HepG2 (cell line): ENCODE results near the gene RAB24. TPM values are rescaled to one million over a fixed set of nuclear protein-coding genes. Genes with fewer than 3 reads are reported as not detected.

Experiments
- BORCS8-MEF2B ChIP-seq: sonication (generic); formaldehyde crosslinking; IDR thresholded peaks from 2 replicates; pipeline ENCODE4 v1.8.0; 2022; ENCODE audit warnings: mild to moderate bottlenecking, missing genetic modification reagents
- DNMT1 ChIP-seq: sonication (generic); formaldehyde crosslinking; IDR thresholded peaks from 2 replicates; pipeline ENCODE4 v1.5.1; 2020; ENCODE audit warnings: mild to moderate bottlenecking, missing genetic modification reagents
- FOXM1 ChIP-seq: sonication (generic); formaldehyde crosslinking; IDR thresholded peaks from 2 replicates; pipeline ENCODE4 v1.5.0; 2020; ENCODE audit warnings: missing genetic modification reagents
- GATAD1 ChIP-seq: IDR thresholded peaks from 2 replicates; pipeline ENCODE4 v1.6.1; 2016; ENCODE audit warnings: missing genetic modification reagents, missing compliant biosample characterization
- JDP2 ChIP-seq: sonication (generic); formaldehyde crosslinking; IDR thresholded peaks from 2 replicates; pipeline ENCODE4 v1.8.1; 2022; ENCODE audit warnings: missing genetic modification reagents, borderline replicate concordance
- RFX1 ChIP-seq: fragments of 450-650 bp; IDR thresholded peaks from 2 replicates; pipeline ENCODE4 v1.6.1; 2017
- RNF2 ChIP-seq: fragments of 450-650 bp; conservative IDR thresholded peaks from 2 replicates; pipeline ENCODE4 v1.6.1; 2016; ENCODE audit warnings: low read depth
- TBX2 ChIP-seq: sonication (generic); formaldehyde crosslinking; IDR thresholded peaks from 2 replicates; pipeline ENCODE4 v1.5.0; 2020; ENCODE audit warnings: missing genetic modification reagents, mild to moderate bottlenecking, borderline replicate concordance
- ZNF251 ChIP-seq: sonication (generic); formaldehyde crosslinking; IDR thresholded peaks from 2 replicates; pipeline ENCODE4 v1.9.0; 2021; ENCODE audit warnings: mild to moderate bottlenecking, missing genetic modification reagents
- ZNF337 ChIP-seq: sonication (generic); formaldehyde crosslinking; IDR thresholded peaks from 2 replicates; pipeline ENCODE4 v1.5.1; 2020; ENCODE audit warnings: missing genetic modification reagents, low read depth, mild to moderate bottlenecking, borderline replicate concordance
- ZNF605 ChIP-seq: sonication (generic); formaldehyde crosslinking; IDR thresholded peaks from 2 replicates; pipeline ENCODE4 v1.8.0; 2022; ENCODE audit warnings: mild to moderate bottlenecking, missing genetic modification reagents
- polyA plus RNA-seq, 8 experiments: library from polyadenylated mRNA; depleted of rRNA in 3 of 8; stranded (reverse) in 7 of 8; unstranded in 1 of 8; fragments of >200 nt; fragmentation: Illumina TruSeq in 4 of 8; extraction: Trizol in 4 of 8; gene quantifications; 2 replicates each; pipeline versions ENCODE4 v1.2.1 to v1.2.3, GENCODE V29; 2011 to 2016; ENCODE audit warnings: low read depth in 4 of 8, missing spikeins in 1 of 8, mixed read lengths in 1 of 8; ENCODE audit not compliant: insufficient read depth in 1 of 8
- total RNA-seq, 5 experiments: library from RNA; depleted of rRNA; stranded (reverse); fragments of >200 nt; fragmentation: Illumina TruSeq; extraction: Trizol; gene quantifications; 2 replicates each; pipeline ENCODE4 v1.2.3, GENCODE V29; 2016; ENCODE audit warnings: low read depth in 1 of 5
- TF ChIP-seq, protein P1 (sequence below): sonication (generic); formaldehyde crosslinking; IDR thresholded peaks from 2 replicates; pipeline ENCODE4 v1.5.0; 2020; ENCODE audit warnings: mild to moderate bottlenecking, missing genetic modification reagents
- TF ChIP-seq, protein P2 (sequence below): sonication (generic); formaldehyde crosslinking; IDR thresholded peaks from 2 replicates; pipeline ENCODE4 v1.8.0; 2022; ENCODE audit warnings: low read depth, missing genetic modification reagents
- TF ChIP-seq, protein P3 (sequence below): sonication (generic); formaldehyde crosslinking; IDR thresholded peaks from 2 replicates; pipeline ENCODE4 v1.5.1; 2020; ENCODE audit warnings: missing genetic modification reagents, mild to moderate bottlenecking, borderline replicate concordance
- TF ChIP-seq, protein P4 (sequence below): sonication (generic); formaldehyde crosslinking; IDR thresholded peaks from 2 replicates; pipeline ENCODE4 v1.5.1; 2020; ENCODE audit warnings: missing genetic modification reagents, mild to moderate bottlenecking, borderline replicate concordance
- TF ChIP-seq, protein P5 (sequence below): IDR thresholded peaks from 2 replicates; pipeline ENCODE4 v1.6.1; 2012; ENCODE audit warnings: low read depth, low read length, improper control_type of control experiment
- TF ChIP-seq, protein P6 (sequence below): sonication (generic); formaldehyde crosslinking; IDR thresholded peaks from 2 replicates; pipeline ENCODE4 v1.4.0; 2020; ENCODE audit warnings: mild to moderate bottlenecking, missing genetic modification reagents
- TF ChIP-seq, protein P7 (sequence below): IDR thresholded peaks from 2 replicates; pipeline ENCODE4 v1.6.1; 2012; ENCODE audit warnings: inconsistent platforms

Gene RAB24
- total and polyA plus RNA-seq, 2 of the 13 experiments (the other 11 are each of a cell fraction or from before 2014, with no cell fraction given) = 22.9 to 63.7 TPM

DNA sequence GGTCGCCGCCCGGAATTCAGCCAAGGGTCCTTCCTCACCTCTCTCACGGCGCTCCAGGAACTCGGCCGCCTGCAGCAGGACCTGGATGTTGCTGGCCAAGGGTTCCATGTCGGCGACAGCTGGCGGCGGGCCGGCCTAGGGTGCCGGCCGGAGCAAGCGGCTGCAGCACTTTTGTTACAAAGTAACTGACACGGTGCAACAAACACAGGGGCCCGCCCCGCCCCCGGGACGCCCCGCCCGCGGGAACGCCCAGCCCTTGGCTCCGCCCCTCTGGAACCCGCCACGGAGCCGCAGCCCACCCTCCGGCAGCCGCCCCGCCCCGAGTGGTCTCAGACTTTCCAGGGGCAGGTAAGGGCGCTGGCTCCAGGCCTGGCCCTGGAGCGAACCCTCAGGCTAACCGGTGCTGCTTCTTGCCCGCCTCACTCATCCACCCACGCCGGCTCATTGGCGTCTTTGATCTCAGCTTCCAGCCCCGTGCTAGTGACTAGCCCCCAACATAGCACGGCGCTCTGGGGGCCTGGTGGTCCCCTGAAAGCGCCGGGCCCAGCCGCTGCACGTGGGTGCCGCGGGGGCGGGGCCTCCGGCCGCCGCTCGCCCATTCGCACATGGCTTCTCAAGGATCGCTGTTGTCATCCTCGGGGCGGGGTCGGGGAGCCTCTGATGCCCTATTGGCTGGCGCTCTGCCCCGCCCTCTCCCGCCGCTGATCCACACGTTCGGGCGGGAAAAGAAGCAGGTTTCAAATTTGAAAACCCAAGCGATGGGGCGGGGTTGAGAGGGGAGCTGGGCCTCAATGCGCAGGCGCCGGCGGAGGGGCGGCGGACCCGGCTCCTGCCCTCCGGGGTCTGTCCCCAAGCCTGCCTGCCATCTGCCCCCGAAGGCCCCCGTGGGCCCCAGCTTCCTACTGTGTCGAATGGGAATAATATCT is 8.5 kb upstream of the RAB24 start, which contains the start of gene MXD3 (continued):
- TF ChIP-seq, protein P1, sequence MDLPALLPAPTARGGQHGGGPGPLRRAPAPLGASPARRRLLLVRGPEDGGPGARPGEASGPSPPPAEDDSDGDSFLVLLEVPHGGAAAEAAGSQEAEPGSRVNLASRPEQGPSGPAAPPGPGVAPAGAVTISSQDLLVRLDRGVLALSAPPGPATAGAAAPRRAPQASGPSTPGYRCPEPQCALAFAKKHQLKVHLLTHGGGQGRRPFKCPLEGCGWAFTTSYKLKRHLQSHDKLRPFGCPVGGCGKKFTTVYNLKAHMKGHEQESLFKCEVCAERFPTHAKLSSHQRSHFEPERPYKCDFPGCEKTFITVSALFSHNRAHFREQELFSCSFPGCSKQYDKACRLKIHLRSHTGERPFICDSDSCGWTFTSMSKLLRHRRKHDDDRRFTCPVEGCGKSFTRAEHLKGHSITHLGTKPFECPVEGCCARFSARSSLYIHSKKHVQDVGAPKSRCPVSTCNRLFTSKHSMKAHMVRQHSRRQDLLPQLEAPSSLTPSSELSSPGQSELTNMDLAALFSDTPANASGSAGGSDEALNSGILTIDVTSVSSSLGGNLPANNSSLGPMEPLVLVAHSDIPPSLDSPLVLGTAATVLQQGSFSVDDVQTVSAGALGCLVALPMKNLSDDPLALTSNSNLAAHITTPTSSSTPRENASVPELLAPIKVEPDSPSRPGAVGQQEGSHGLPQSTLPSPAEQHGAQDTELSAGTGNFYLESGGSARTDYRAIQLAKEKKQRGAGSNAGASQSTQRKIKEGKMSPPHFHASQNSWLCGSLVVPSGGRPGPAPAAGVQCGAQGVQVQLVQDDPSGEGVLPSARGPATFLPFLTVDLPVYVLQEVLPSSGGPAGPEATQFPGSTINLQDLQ (CRISPR knock-in tag) = no peak
- TF ChIP-seq, protein P2, sequence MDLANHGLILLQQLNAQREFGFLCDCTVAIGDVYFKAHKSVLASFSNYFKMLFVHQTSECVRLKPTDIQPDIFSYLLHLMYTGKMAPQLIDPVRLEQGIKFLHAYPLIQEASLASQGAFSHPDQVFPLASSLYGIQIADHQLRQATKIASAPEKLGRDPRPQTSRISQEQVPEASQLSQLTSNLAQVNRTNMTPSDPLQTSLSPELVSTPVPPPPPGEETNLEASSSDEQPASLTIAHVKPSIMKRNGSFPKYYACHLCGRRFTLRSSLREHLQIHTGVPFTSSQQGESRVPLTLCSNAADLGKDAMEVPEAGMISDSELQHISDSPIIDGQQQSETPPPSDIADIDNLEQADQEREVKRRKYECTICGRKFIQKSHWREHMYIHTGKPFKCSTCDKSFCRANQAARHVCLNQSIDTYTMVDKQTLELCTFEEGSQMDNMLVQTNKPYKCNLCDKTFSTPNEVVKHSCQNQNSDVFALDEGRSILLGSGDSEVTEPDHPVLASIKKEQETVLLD (CRISPR knock-in tag) = peak; percentile 71; the same call in 1 of the 2 replicates
- TF ChIP-seq GATAD1 (CRISPR knock-in tag) (no peak), JDP2 (CRISPR knock-in tag) (no peak), FOXM1 (CRISPR knock-in tag) (peak; percentile 88; the same call in 1 of the 2 replicates), ZNF251 (CRISPR knock-in tag) (no peak), DNMT1 (CRISPR knock-in tag) (0 out of 2 replicates have a peak, but pooled peaks have one; percentile 68), ZNF605 (CRISPR knock-in tag) (peak; percentile 39; the same call in 1 of the 2 replicates), RFX1 (no peak), RNF2 (peak; percentile 67; the same call in 1 of the 2 replicates), ZNF337 (CRISPR knock-in tag) (no peak), BORCS8-MEF2B (peak; percentile 67), TBX2 (CRISPR knock-in tag) (no peak)
- TF ChIP-seq, protein P3, sequence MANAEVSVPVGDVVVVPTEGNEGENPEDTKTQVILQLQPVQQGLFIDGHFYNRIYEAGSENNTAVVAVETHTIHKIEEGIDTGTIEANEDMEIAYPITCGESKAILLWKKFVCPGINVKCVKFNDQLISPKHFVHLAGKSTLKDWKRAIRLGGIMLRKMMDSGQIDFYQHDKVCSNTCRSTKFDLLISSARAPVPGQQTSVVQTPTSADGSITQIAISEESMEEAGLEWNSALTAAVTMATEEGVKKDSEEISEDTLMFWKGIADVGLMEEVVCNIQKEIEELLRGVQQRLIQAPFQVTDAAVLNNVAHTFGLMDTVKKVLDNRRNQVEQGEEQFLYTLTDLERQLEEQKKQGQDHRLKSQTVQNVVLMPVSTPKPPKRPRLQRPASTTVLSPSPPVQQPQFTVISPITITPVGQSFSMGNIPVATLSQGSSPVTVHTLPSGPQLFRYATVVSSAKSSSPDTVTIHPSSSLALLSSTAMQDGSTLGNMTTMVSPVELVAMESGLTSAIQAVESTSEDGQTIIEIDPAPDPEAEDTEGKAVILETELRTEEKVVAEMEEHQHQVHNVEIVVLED (CRISPR knock-in tag) = peak; percentile 75
- TF ChIP-seq, protein P4, sequence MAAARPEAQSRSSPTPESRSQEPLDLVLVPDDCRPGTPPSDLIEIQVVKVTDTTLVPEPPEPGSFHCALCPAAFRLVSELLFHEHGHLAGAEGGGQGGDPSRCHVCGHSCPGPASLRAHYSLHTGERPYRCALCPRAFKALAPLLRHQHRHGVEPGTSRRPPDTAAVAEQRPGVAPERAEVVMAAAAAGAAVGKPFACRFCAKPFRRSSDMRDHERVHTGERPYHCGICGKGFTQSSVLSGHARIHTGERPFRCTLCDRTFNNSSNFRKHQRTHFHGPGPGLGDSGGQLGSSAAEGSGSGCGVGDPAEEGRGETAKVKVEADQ (CRISPR knock-in tag) = no peak
- TF ChIP-seq, protein P5, sequence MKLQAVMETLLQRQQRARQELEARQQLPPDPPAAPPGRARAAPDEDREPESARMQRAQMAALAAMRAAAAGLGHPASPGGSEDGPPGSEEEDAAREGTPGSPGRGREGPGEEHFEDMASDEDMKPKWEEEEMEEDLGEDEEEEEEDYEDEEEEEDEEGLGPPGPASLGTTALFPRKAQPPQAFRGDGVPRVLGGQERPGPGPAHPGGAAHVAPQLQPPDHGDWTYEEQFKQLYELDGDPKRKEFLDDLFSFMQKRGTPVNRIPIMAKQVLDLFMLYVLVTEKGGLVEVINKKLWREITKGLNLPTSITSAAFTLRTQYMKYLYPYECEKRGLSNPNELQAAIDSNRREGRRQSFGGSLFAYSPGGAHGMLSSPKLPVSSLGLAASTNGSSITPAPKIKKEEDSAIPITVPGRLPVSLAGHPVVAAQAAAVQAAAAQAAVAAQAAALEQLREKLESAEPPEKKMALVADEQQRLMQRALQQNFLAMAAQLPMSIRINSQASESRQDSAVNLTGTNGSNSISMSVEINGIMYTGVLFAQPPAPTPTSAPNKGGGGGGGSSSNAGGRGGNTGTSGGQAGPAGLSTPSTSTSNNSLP = no peak
- TF ChIP-seq, protein P6, sequence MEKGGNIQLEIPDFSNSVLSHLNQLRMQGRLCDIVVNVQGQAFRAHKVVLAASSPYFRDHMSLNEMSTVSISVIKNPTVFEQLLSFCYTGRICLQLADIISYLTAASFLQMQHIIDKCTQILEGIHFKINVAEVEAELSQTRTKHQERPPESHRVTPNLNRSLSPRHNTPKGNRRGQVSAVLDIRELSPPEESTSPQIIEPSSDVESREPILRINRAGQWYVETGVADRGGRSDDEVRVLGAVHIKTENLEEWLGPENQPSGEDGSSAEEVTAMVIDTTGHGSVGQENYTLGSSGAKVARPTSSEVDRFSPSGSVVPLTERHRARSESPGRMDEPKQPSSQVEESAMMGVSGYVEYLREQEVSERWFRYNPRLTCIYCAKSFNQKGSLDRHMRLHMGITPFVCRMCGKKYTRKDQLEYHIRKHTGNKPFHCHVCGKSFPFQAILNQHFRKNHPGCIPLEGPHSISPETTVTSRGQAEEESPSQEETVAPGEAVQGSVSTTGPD (CRISPR knock-in tag) = no peak
- TF ChIP-seq, protein P7, sequence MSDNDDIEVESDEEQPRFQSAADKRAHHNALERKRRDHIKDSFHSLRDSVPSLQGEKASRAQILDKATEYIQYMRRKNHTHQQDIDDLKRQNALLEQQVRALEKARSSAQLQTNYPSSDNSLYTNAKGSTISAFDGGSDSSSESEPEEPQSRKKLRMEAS = peak; percentile 97
